ENCODE measurements around the gene DPM2.

The DPM2 gene

DNA sequence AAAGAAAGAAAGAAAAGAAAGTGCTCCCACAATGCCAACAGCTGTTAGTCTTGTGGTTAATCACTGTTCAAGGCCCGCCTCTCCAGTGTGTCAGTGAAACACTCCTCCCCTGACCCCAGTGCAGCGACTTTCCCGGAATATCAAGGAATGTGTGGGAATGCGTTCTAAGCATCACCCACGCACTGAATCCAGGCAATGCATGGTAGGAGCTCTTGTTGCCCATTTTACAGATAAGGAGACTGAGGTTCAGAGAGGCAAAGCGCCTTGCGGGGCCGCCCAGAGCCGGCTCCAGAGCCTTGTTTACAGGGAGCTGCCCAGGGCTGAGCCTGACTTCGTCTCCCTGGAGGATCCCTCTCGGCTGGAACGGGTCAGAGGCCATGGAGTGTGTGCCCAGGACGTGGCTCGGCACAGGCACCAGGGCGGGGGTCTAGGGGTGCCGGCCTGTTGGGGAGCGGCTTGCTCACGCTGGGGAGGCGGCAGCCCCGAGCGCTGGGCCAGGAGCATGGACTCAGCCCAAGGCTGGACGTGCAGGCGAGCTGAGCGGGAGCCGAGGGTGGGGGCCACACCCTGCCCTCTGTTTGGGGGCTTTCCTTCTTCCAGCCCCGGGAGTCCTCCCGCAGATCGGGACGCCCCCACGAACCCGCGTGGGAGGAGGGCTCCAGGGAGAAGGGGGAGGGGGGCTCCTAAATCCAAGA is 39.1 kb downstream of the DPM2 start:
- DNase-seq (ENCODE audit: low spot score), result no peak

DNA sequence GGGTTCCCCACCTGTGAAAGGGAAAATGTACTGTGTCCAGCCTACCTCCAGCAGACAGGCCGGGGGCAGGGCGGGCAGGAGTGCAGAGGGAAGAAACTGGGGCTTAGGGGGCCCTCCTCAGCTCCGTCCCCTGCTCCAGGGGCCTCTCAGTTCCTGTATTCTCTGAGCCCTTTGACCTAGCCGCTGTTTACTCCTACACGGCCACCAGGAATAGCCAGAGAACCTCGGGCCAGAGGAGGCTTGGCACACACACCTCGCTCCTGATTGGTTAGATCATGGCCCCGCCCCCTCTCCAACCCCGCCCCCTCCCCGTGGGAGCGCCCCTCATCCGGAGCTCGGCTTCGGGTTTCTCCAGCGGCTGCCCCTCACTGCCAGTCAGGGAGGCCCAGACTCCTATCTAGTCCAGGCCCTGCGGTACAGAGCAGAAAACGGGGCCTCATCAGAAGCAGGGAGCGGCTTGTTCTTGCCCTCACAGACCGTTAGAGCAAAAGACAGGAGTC is 40.4 kb downstream of the DPM2 start:
- DNase-seq (ENCODE audit: low spot score), result peak; percentile 94

DNA sequence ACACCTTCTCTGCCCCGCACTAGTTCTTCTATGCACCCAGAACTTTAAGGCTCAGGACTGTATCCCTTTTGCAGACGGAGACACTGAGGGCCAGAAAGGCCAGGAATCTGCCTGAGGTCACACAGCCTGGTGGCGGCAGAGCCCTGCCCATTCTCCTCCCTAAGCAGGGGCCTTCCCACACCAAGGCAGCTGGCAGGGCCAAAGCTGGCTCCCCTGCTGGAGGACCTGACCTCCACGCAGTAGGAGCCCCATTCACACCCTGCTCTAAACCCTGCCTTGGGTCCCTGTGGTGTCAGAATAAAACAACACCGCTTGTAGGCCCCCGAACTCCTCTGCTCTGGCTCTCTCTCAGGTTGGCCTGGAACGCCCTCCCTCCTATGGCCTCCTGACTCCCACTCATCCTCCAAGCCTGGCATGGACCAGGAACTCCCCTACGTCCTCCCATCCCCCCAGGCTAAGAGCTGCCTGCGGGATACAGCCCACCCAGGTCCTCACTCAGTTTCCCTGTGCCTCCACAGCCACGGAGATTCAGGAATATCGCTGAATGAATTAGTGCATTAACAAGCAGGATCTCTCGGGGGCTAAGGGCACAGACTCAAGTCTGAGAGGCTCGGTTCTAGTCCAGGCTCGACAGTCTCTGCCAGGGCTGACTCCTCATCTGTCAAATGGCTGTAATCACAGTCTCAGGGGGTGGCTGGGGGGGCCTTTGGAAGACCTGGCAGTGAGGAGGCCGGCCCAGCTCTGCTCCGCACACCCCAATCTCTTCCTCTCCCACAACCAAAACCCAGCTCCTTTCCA is 41.1 kb downstream of the DPM2 start:
- no peak for DNase-seq (ENCODE audit: low spot score)

DNA sequence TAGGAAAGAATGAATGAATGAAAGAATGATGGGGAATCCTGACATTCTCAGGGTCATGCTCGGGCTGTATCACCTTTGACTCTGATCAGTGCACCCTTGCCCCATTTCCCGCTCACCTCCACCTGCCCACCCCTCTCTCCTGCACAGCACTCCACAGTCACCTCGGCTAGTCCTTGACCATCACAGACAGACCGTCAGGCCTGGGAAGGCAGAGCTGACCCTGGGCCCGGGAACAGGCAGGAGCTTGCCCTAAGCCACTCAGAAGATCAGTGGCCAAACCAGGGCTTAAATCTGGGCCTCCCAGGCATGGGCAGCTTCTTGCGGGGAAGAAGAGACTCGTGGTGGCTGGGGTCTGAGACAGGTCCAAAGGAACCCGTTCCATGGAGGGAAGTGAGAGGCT is 41.8 kb downstream of the DPM2 start:
- no peak for DNase-seq (ENCODE audit: low spot score)

DNA sequence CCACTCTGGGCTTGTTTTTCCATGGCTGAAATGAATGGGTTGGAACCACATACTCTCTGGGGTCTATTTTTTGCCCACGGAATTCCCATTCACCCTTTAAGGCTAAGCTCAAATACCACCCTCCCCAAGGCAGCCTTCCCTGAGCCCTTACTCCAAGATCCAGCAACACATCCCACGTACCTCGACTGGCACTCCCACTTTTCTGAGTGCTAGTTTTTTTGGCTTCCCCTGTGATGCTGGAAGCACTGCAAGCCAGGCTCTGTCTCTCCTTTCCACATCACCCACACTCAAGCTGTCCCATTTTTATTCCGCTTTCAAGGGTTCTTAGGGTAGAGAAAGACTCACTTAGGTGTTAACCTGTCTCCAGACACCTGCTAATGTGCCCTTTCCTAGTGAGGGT is 44.3 kb downstream of the DPM2 start:
- DNase-seq (ENCODE audit: low spot score), result no peak

DNA sequence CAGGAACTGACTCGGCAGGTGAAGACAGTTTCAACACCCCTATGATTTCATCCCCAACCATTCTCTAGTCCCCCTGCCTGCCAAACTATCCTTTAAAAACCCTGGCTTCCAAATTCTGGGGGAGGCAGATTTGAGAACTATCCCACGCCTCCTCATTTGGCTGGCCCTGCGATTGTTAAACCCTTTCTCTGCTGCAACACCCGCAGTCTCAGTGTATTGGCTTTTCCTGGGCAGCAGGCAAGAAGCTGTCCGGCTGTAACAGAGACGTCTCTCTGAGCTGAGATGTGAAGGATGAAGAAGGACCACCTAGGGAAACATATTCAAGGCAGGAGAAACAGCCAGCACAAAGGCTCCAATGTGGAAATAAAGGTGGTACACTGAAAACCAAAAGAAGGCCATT is 44.8 kb downstream of the DPM2 start:
- no peak for DNase-seq (ENCODE audit: low spot score)

DNA sequence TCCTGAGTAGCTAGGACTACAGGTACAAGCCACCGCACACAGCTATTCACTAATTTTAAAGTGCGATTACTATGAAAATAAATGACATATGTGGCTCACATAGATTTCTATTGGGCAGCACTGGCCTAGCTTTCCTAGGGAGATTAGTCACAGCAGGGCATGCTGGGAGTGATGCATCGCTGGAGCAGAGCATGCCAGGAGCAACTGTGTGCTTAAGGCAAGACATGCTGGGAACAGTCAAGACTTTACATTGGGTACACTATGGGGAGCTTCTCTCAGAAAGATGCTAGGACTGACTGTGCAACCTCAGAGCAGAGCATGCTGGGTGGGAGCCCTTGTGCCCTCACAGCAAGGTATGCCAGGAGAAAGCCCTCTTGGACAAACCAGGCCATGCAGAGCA is 47.6 kb downstream of the DPM2 start:
- no peak for DNase-seq (ENCODE audit: low spot score)

DNA sequence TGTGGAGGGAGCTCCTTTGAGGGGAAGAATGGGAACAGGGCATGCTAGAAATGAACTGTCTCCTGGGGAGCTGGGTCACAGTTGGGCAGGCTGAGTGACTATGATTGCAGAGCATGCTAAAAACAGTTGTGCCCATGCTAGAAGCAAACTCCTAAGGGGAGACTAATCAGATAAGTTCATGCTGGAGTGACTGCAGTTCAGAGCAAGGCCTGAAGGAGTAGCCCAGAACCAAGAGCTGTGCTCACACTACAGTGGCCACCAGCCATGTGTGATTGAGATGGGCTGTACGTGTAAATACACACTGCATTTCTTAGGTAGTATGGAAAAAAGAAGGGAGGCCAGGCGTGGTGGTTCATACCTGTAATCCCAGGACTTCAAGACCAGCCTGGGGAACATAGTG is 49.9 kb downstream of the DPM2 start:
- DNase-seq (ENCODE audit: low spot score), result no peak

DNA sequence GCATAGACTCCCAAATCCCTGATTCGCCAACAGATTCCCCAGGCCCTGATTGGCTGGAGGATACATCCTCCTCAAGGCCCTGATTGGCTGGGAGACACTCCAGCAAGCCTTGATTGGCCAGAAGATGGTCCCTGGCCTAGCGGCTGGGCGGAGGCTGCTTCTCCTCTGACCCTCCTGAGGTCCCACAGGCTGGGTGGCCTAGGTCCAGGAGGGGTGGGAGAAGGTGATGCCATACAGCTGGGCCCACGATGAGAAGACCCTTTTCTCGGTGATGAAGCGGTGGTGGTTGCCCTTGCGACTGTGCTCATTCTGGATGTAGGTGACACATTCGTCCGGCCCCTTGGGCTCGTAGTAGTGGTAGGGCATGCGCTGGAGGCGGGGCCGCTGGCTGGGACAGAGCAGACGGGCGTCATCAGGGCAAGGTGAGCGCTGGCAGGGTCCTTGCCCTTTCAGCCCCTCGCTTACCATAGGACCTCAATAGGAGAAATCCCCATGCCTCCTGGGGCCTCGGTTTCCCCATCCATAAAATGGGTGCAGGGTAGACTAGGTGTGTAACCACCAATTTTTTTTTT is 51.2 kb downstream of the DPM2 start:
- no peak for DNase-seq (ENCODE audit: low spot score)

DNA sequence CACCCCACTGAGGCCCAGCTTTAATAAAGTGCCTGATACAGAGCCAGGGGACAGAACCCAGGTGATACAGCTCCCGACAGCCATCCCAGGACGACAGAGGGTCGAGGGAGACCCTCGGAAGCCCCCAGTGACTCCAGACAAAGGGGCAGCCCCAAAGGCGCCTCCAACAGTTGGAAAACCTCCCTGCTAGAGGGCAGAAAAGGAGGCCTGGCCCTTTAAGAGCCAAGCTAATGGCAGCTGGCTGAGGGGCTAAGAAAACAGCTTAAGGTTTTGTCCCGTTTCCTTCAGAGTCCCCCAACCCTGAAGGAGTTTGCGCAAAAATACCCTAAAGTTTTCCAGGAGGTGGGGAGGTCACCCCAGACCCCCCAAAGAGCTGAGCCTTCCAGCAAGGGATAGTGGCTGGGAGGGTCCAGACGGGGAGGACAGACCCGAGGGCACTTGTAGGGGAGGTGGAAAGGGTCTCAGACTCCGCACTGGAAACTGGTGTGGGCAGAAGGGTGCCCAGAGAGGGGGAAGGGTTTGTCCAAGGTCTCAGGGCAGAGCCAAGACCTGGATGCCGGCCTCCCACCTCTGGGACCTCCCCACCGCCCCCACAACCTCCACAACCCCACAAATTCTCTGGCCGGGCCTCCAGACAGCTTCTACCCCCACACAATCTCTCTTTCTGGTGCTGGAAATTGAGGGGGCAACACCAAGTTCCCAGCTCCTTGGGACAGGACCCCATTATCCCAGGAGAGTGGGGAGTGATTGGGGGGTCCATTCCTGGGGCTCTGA is 52.0 kb downstream of the DPM2 start:
- no peak for DNase-seq (ENCODE audit: low spot score)

Data from HuH-7.5 (cell line).